WTC11 (cell line): ENCODE measurements around the gene LGALS9. TPM values are rescaled to one million over a fixed set of nuclear protein-coding genes. Genes with fewer than 3 reads are reported as not detected.

Experiments used
- ATAC-seq: fragments of 200-7000 bp; cut with Tn5 transposase; 2 replicates; pipeline ENCODE4 v1.10.0; 2021; ENCODE audit warnings: mild to moderate bottlenecking, moderate library complexity
- CTCF ChIA-PET: fragments of 300-600 bp; sonication (Branson Sonifier 250); formaldehyde crosslinking; loops from one replicate; lab custom pipeline; 2021; ENCODE audit warnings: antibody characterized with exemption; lab: Charles Lee
- POLR2A ChIA-PET: fragments of 350-600 bp; sonication (Branson Sonifier 250); formaldehyde crosslinking; loops from one replicate; lab custom pipeline; 2021; ENCODE audit warnings: antibody characterized with exemption; lab: Charles Lee
- DNase-seq: peaks from one replicate; pipeline ENCODE4 v3.0.0; 2021; ENCODE audit warnings: low spot score
- H3K27ac Mint-ChIP-seq: 2 replicates; pipeline ENCODE4 v1.8.0; 2021; ENCODE audit warnings: mixed read lengths
- H3K27me3 Mint-ChIP-seq: 2 replicates; pipeline ENCODE4 v1.8.0; 2021; ENCODE audit warnings: low read depth, mild to moderate bottlenecking, moderate library complexity, mixed read lengths
- H3K36me3 Mint-ChIP-seq: 2 replicates; pipeline ENCODE4 v1.8.0; 2021; ENCODE audit warnings: mixed read lengths
- H3K4me1 Mint-ChIP-seq: 2 replicates; pipeline ENCODE4 v1.8.0; 2022; ENCODE audit warnings: mixed read lengths
- H3K4me3 Mint-ChIP-seq: 2 replicates; pipeline ENCODE4 v1.8.0; 2021; ENCODE audit warnings: mild to moderate bottlenecking, moderate library complexity, mixed read lengths
- H3K9me3 Mint-ChIP-seq: 2 replicates; pipeline ENCODE4 v1.8.0; 2021; ENCODE audit warnings: mixed read lengths
- ARID4B ChIP-seq: sonication (generic); formaldehyde crosslinking; IDR thresholded peaks from 2 replicates; pipeline ENCODE4 v1.8.0; 2023; ENCODE audit warnings: missing genetic modification reagents, mild to moderate bottlenecking, borderline replicate concordance
- ELF4 ChIP-seq: sonication (generic); formaldehyde crosslinking; IDR thresholded peaks from 2 replicates; pipeline ENCODE4 v1.8.1; 2022; ENCODE audit warnings: low read depth, mild to moderate bottlenecking, moderate library complexity, missing genetic modification reagents
- EMX1 ChIP-seq: fragments of 250-450 bp; sonication (Bioruptor Pico); IDR thresholded peaks from 2 replicates; pipeline ENCODE4 v1.8.0; 2021; ENCODE audit warnings: mild to moderate bottlenecking
- GRHL2 ChIP-seq: fragments of 250-450 bp; sonication (Bioruptor Pico); IDR thresholded peaks from 2 replicates; pipeline ENCODE4 v1.8.0; 2022; ENCODE audit warnings: mild to moderate bottlenecking, moderate library complexity; ENCODE audit not compliant: insufficient replicate concordance, severe bottlenecking
- KAT7 ChIP-seq: sonication (generic); formaldehyde crosslinking; IDR thresholded peaks from 2 replicates; pipeline ENCODE4 v1.8.1; 2023; ENCODE audit warnings: missing genetic modification reagents, mild to moderate bottlenecking, borderline replicate concordance
- MYBL2 ChIP-seq: sonication (generic); formaldehyde crosslinking; IDR thresholded peaks from 2 replicates; pipeline ENCODE4 v1.8.1; 2023; ENCODE audit warnings: mild to moderate bottlenecking, moderate library complexity, missing genetic modification reagents
- NFE2L1 ChIP-seq: sonication (generic); formaldehyde crosslinking; IDR thresholded peaks from 2 replicates; pipeline ENCODE4 v1.8.1; 2023; ENCODE audit warnings: missing genetic modification reagents
- RELA ChIP-seq: sonication (generic); formaldehyde crosslinking; IDR thresholded peaks from 2 replicates; pipeline ENCODE4 v1.8.1; 2022; ENCODE audit warnings: missing genetic modification reagents, mild to moderate bottlenecking, borderline replicate concordance
- RORB ChIP-seq: fragments of 250-450 bp; sonication (Bioruptor Pico); IDR thresholded peaks from 2 replicates; pipeline ENCODE4 v1.9.0; 2021; ENCODE audit warnings: mild to moderate bottlenecking
- SMAD4 ChIP-seq: sonication (generic); formaldehyde crosslinking; IDR thresholded peaks from 2 replicates; pipeline ENCODE4 v1.8.0; 2022; ENCODE audit warnings: mild to moderate bottlenecking, missing genetic modification reagents
- SP1 ChIP-seq: sonication (generic); formaldehyde crosslinking; conservative IDR thresholded peaks from 2 replicates; pipeline ENCODE4 v1.8.1; 2022; ENCODE audit warnings: missing genetic modification reagents
- TEAD1 ChIP-seq: sonication (generic); formaldehyde crosslinking; IDR thresholded peaks from 2 replicates; pipeline ENCODE4 v1.8.0; 2022; ENCODE audit warnings: mild to moderate bottlenecking, missing genetic modification reagents
- ZNF219 ChIP-seq: sonication (generic); formaldehyde crosslinking; IDR thresholded peaks from 2 replicates; pipeline ENCODE4 v1.8.0; 2023; ENCODE audit warnings: missing genetic modification reagents, mild to moderate bottlenecking, borderline replicate concordance
- ZNF263 ChIP-seq: sonication (generic); formaldehyde crosslinking; IDR thresholded peaks from 2 replicates; pipeline ENCODE4 v1.8.1; 2022; ENCODE audit warnings: low read depth, mild to moderate bottlenecking, moderate library complexity, missing genetic modification reagents
- ZNF416 ChIP-seq: fragments of 250-450 bp; sonication (Bioruptor Pico); IDR thresholded peaks from 2 replicates; pipeline ENCODE4 v1.9.0; 2021; ENCODE audit warnings: mild to moderate bottlenecking, inconsistent platforms
- ZNF671 ChIP-seq: fragments of 250-450 bp; sonication (Bioruptor Pico); IDR thresholded peaks from 2 replicates; pipeline ENCODE4 v1.8.0; 2021; ENCODE audit warnings: mild to moderate bottlenecking
- total RNA-seq: library from RNA; stranded (reverse); gene quantifications from 3 replicates; pipeline ENCODE4 v1.2.3, GENCODE V29; 2021
- TF ChIP-seq, protein P1 (sequence below): sonication (generic); formaldehyde crosslinking; IDR thresholded peaks from 2 replicates; pipeline ENCODE4 v1.8.1; 2022; ENCODE audit warnings: mild to moderate bottlenecking, moderate library complexity, missing genetic modification reagents
- TF ChIP-seq, protein P2 (sequence below): sonication (generic); formaldehyde crosslinking; IDR thresholded peaks from 2 replicates; pipeline ENCODE4 v1.8.1; 2023; ENCODE audit warnings: mild to moderate bottlenecking, missing genetic modification reagents, moderate library complexity
- TF ChIP-seq, protein P3 (sequence below): sonication (generic); formaldehyde crosslinking; IDR thresholded peaks from 2 replicates; pipeline ENCODE4 v1.8.0; 2022; ENCODE audit warnings: mild to moderate bottlenecking, missing genetic modification reagents
- TF ChIP-seq, protein P4 (sequence below): sonication (generic); formaldehyde crosslinking; IDR thresholded peaks from 2 replicates; pipeline ENCODE4 v1.8.1; 2023; ENCODE audit warnings: mild to moderate bottlenecking, missing genetic modification reagents

The LGALS9 gene
- total RNA-seq, 1 experiment from 2014 or later, result 5.7 TPM

GRCh38 chr17:27596566-27597187 lies 34.3 kb upstream of the LGALS9 start:
- no peak for TF ChIP-seq ARID4B (CRISPR knock-in tag)
- TF ChIP-seq, all 79 proteins: peak for 0
- Mint-ChIP-seq H3K9me3 (no peaks in the 10 kb centered on the region), H3K4me3 (no peak overlapping the region), H3K4me1 (no peaks in the 10 kb centered on the region), H3K36me3 (peaks cover 7% of the 10 kb centered on the region), H3K27me3 (no peaks in the 10 kb centered on the region), H3K27ac (no peak overlapping the region)
- CTCF ChIA-PET, result interaction anchor here (1.1 to 3.2 kb wide), 4 partner anchors 58 to 360 kb away, joined by 3 to 12 read pairs (median 5); partner anchors contain the start of gene KSR1
- ATAC-seq (no peak), DNase-seq (no peak)
- POLR2A ChIA-PET, result no interaction called here

DNA sequence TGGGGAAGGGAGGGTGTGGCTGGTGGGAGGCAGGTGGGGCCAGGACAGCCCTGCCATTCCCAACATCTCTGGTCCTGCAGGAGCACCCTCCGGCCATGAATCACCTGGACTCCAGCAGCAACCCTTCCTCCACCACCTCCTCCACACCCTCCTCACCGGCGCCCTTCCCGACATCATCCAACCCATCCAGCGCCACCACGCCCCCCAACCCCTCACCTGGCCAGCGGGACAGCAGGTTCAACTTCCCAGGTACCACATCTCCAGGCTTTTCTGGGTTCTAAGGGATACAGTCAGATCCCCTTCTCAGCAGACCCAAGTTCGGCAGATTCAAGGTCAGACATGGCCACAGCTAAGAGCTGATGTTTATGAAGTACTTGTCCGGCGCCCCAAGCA lies 33.8 kb upstream of the LGALS9 start:
- Mint-ChIP-seq H3K4me1 (no peaks in the 10 kb centered on the region), H3K9me3 (no peaks in the 10 kb centered on the region), H3K27me3 (no peaks in the 10 kb centered on the region), H3K4me3 (no peak overlapping the region), H3K27ac (no peak overlapping the region), H3K36me3 (peaks cover 7% of the 10 kb centered on the region)
- ChIA-PET CTCF (interaction anchor here (1.1 to 3.2 kb wide), 4 partner anchors 12 to 360 kb away, joined by 3 to 12 read pairs (median 4); partner anchors contain the start of gene KSR1), POLR2A (no interaction called here)
- ATAC-seq (no peak), DNase-seq (no peak)
- no peak for TF ChIP-seq TEAD1 (CRISPR knock-in tag)
- TF ChIP-seq ZNF671, result no peak
- TF ChIP-seq RELA (CRISPR knock-in tag), result no peak
- no peak for TF ChIP-seq MYBL2
- TF ChIP-seq, protein P1, sequence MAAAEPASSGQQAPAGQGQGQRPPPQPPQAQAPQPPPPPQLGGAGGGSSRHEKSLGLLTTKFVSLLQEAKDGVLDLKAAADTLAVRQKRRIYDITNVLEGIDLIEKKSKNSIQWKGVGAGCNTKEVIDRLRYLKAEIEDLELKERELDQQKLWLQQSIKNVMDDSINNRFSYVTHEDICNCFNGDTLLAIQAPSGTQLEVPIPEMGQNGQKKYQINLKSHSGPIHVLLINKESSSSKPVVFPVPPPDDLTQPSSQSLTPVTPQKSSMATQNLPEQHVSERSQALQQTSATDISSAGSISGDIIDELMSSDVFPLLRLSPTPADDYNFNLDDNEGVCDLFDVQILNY, result no peak
- TF ChIP-seq KAT7 (CRISPR knock-in tag), result no peak
- TF ChIP-seq, protein P2, sequence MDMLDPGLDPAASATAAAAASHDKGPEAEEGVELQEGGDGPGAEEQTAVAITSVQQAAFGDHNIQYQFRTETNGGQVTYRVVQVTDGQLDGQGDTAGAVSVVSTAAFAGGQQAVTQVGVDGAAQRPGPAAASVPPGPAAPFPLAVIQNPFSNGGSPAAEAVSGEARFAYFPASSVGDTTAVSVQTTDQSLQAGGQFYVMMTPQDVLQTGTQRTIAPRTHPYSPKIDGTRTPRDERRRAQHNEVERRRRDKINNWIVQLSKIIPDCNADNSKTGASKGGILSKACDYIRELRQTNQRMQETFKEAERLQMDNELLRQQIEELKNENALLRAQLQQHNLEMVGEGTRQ (CRISPR knock-in tag), result no peak
- TF ChIP-seq SP1 (CRISPR knock-in tag), result no peak
- TF ChIP-seq ZNF263 (CRISPR knock-in tag), result no peak
- TF ChIP-seq NFE2L1 (CRISPR knock-in tag), result no peak
- no peak for TF ChIP-seq RORB (CRISPR knock-in tag)
- no peak for TF ChIP-seq ZNF416 (CRISPR knock-in tag)
- TF ChIP-seq SMAD4, result no peak
- no peak for TF ChIP-seq ELF4 (CRISPR knock-in tag)
- TF ChIP-seq GRHL2, result no peak
- no peak for TF ChIP-seq ZNF219
- TF ChIP-seq, protein P3, sequence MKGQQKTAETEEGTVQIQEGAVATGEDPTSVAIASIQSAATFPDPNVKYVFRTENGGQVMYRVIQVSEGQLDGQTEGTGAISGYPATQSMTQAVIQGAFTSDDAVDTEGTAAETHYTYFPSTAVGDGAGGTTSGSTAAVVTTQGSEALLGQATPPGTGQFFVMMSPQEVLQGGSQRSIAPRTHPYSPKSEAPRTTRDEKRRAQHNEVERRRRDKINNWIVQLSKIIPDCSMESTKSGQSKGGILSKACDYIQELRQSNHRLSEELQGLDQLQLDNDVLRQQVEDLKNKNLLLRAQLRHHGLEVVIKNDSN (CRISPR knock-in tag), result no peak
- TF ChIP-seq, protein P4, sequence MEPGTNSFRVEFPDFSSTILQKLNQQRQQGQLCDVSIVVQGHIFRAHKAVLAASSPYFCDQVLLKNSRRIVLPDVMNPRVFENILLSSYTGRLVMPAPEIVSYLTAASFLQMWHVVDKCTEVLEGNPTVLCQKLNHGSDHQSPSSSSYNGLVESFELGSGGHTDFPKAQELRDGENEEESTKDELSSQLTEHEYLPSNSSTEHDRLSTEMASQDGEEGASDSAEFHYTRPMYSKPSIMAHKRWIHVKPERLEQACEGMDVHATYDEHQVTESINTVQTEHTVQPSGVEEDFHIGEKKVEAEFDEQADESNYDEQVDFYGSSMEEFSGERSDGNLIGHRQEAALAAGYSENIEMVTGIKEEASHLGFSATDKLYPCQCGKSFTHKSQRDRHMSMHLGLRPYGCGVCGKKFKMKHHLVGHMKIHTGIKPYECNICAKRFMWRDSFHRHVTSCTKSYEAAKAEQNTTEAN, result no peak
- TF ChIP-seq EMX1 (CRISPR knock-in tag), result no peak
